GM11168 (cell line): ENCODE measurements around the gene METTL27.
"Not testable (repeated sequence)": the region's sequence is repeated elsewhere in the genome, so short reads cannot be mapped to it uniquely, and the experiment has no call there.

ENCODE experiments used
- in situ Hi-C: fragments of 300-500 bp; cut with MboI; formaldehyde crosslinking; loops from one replicate; pipeline ENCODE4 v1.12.0; 2022; ENCODE audit warnings: low sequenced_read_pairs; ENCODE audit not compliant: unreplicated experiment

Gene METTL27

DNA sequence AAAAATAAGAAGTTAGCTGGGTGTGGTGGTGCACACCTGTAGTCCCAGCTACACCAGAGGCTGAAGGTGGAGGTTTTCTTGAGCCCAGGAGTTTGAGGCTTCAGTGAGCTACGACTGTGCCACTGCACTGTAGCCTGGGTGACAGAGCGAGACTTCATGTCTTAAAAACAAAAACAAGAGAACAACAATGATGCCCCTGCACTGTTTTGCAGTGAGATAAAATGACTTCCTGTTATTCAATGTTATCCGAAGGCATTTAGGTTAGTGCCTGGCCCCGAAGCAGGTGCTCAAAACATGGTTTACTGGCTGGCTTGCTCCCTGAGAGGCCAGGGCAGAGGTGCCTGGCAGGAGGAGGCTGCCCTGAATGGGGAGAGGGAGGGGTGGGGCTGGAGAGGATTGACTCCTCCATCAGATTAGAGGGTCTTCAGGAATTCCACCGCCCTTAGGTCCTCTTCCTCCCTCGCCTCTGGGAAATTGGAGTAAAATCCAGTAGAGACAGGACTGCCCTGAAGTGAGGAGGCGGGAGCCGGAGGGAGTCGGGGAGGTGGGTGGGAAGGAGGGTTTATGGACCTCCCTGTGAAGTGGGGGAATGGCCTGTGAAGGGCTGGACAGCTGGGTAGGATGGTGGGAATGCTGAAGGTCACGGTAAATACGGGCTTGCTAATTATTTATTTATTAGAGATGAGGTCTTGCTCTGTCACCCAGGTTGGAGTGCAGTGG lies 18.3 kb downstream of the METTL27 start:
- in situ Hi-C loops: no loop called here

DNA sequence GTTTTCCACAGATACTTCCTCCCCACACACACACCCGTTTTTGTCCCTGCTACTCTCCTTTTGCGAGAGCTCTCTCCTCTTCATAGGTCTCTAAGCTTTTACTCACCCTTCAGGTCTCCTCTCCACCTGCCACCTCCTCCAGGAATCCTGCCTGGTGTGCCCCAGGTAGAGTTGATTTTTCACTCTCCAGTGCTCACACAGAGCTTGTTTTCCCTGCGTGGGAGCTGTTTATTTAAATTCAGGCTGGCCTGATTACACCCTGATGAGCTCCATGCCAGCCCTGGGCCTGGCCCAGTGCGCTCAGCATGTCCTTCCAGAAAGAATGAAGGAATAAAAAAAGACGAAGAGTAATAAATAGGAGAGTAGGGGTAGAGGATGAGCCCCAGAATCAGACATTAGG lies 19.1 kb downstream of the METTL27 start:
- in situ Hi-C loops: no loop called here

- in situ Hi-C loops: no loop called here
Measured at GRCh38 chr7:73822319-73823173, 19.8 kb downstream of the METTL27 start.

- in situ Hi-C loops: not testable (repeated sequence)
Measured at GRCh38 chr7:73821597-73822285, 20.6 kb downstream of the METTL27 start.

DNA sequence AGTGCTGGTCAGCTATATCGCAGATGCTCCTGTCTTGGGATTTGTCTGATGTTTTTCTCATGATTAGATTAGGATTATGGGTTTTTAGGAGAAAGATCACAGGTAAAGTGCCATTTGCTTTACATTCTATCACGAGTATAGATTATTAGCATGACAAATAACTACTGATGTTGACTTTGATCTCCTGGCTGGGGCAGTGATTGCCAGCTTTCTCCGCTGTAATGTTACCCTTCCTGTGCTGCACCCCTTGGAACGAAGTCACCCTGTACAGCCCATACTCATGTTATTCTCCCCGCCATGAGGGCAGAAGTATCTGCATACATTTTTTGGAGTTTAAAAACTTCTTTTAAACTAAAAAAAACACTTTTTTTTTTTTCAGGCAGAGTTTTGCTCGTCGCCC lies 22.3 kb downstream of the METTL27 start:
- in situ Hi-C loops: no loop called here

GRCh38 chr7:73817121-73817520 lies 25.2 kb downstream of the METTL27 start:
- in situ Hi-C loops: no loop called here

GRCh38 chr7:73815436-73815835 lies 26.9 kb downstream of the METTL27 start:
- in situ Hi-C loops: no loop called here

DNA sequence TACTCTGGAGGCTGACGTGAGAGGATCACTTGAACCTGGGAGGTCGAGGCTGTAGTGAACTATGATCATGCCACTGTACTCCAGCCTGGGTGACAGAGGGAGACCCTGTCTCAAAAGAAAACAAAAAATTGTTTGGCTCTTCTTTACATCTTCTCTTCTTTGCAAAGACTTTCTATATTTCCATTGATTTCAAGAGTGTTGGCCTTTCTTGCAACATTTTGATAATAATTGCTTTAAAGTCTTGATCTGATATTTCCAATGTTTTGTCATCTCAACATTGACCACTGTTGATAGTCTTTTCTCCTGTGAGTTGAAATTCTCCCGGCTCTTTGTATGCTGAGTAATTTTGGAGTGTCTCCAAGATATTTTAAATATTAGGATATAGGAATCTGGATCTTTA lies 29.3 kb downstream of the METTL27 start:
- in situ Hi-C loops: no loop called here

GRCh38 chr7:73811760-73812168 lies 30.6 kb downstream of the METTL27 start:
- in situ Hi-C loops: no loop called here

GRCh38 chr7:73810998-73811360 lies 31.3 kb downstream of the METTL27 start:
- in situ Hi-C loops: no loop called here

- in situ Hi-C loops: no loop called here
Measured at GRCh38 chr7:73809467-73809951, 32.8 kb downstream of the METTL27 start.

DNA sequence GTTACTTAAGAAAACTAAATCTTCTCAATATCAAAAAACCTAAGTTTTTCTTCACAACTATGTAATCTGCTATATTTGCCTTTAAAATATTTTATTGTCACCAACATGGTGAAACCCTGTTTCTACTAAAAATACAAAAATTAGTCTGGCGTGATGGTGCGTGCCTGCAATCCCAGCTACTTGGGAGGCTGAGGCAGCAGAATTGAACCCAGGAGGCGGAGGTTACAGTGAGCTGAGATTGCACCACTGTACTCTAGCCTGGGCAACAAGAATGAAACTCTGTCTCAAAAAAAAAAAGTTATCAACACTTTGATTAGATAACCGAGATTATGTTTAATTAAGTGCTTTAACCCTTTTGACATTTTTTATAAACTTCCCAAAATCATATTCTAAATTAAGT lies 39.9 kb downstream of the METTL27 start:
- in situ Hi-C loops: no loop called here

GRCh38 chr7:73801577-73801976 lies 40.7 kb downstream of the METTL27 start:
- in situ Hi-C loops: no loop called here

- in situ Hi-C loops: no loop called here
Measured at GRCh38 chr7:73799282-73800141, 42.8 kb downstream of the METTL27 start.

- in situ Hi-C loops: not testable (repeated sequence)
Measured at GRCh38 chr7:73797176-73797575, 45.1 kb downstream of the METTL27 start.

- in situ Hi-C loops: not testable (repeated sequence)
Measured at GRCh38 chr7:73796656-73797055, 45.7 kb downstream of the METTL27 start.

DNA sequence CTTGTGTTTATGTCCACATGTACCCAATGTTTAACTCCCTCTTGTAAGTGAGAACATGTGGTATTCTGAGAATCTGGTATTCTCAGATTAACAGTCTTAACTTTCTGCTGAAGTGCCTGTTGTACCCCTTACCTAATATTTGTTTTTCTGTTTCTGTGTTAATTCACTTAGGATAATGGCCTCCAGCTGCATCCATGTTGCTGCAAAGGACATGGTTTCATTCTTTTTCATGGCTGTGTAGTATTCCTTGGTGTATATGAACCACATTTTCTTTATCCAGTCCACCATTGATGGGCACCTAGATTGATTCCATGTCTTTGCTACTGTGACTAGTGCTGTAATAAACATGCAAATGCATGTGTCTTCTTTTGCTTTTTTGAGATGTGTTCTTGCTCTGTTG lies 47.1 kb downstream of the METTL27 start:
- in situ Hi-C loops: not testable (repeated sequence)

DNA sequence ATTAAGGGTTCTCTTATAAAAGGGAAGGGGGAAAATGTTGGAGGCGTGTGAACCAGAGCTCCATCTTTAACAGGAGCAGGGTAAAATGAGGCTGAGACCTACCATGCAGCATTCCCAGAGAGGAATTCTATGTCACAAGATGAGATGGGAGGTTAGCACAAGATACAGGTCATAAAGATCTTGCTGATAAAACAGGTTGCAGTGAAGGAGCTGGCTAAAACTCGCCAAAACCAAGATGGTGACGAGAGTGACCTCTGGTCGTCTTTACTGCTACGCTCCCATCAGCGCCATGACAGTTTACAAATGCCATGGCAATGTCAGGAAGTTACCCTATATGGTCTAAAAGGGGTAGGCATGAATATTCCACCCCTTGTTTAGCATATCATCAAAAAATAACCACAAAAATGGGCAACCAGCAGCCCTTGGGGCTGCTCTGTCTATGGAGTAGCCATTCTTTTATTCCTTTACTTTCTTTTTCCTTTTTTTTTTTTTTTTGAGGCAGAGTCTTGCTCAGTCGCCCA lies 51.1 kb downstream of the METTL27 start:
- in situ Hi-C loops: not testable (repeated sequence)

DNA sequence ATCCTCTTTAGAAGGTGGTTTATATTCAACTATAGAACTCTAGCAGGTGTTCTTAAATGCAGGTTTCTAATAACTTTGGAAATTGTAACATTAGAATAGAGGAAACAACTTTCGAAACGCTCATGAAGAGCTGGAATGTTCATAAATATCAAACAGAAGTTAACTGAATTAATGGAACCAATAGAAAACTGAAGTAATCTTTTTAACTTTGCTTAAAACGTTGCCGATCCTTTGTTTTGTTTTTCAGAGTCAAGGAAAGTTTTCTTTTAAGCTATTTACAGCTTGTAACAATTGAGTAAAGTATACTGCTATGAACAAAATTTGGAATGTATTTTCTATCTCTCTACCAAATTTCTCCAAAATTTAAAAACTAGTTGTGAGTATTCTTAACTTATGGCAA lies 53.3 kb downstream of the METTL27 start:
- in situ Hi-C loops: no loop called here

- in situ Hi-C loops: not testable (repeated sequence)
Measured at GRCh38 chr7:73787786-73788048, 54.6 kb downstream of the METTL27 start.
